ENCODE data around the gene GUCA2A. TPM values are rescaled to one million over a fixed set of nuclear protein-coding genes. Genes with fewer than 3 reads are reported as not detected.

Gene GUCA2A
- total and polyA plus RNA-seq, 2 of the 8 experiments (the other 6 are each of a cell fraction or from before 2014, with no cell fraction given): not detected

DNA sequence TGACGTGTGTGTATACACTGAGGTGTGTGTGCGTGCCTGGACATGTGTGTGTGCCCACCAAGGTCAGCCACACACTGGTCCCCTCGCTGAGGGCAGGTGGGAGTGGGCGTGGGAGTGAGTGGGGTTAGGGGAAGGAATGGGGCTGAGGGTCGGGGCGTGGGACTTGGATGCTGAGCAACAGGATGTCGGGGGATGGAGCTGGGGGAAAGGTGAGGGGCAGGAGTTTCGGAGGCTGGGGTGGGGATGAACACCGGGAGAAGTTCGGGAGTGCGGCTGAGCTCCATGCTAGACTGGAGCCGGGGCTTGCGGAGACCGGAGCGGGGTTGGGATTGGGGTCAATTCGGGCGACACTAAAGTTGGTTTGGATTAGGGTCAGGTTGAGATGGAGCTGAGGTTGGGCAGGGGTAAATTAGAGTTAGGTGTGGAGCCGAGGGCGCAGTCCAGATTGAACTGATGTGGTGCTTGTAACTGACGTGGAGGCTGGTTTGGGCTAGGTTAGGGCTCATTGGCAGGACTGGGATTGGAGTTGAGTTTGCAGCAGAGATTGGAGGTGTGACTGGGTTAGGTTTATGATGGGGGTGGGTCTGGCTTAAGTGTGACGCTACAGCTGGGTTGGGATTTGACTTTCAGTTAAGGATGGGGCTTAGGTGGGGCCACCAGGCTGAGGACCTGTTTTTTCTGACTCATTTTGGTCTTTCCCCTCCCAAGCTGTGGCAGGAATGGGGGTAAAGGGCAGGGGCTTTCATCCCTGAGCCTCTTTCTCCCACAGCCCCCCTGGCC, 3.3 kb upstream of the GUCA2A start:
- CTCF ChIA-PET (ENCODE audit: partially characterized antibody): interaction anchor here (1.1 to 7.9 kb wide), 4 partner anchors 8 to 655 kb away, joined by 3 to 77 read pairs (median 4); no protein-coding TSS in a partner anchor
- TF ChIP-seq, protein P1, sequence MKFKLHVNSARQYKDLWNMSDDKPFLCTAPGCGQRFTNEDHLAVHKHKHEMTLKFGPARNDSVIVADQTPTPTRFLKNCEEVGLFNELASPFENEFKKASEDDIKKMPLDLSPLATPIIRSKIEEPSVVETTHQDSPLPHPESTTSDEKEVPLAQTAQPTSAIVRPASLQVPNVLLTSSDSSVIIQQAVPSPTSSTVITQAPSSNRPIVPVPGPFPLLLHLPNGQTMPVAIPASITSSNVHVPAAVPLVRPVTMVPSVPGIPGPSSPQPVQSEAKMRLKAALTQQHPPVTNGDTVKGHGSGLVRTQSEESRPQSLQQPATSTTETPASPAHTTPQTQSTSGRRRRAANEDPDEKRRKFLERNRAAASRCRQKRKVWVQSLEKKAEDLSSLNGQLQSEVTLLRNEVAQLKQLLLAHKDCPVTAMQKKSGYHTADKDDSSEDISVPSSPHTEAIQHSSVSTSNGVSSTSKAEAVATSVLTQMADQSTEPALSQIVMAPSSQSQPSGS (IDR thresholded peaks at IDR 0.05; ENCODE audit: low read length): no peak
- TF ChIP-seq POU5F1 (IDR thresholded peaks at IDR 0.05; ENCODE audit: low read depth, low read length): no peak
- TF ChIP-seq RNF2 (IDR thresholded peaks at IDR 0.05; ENCODE audit: borderline replicate concordance, low read depth, low read length, missing control alignments, poor library complexity, severe bottlenecking): no peak

More for the DNA sequence above, 3.3 kb upstream of the GUCA2A start:
- Histone ChIP-seq H3K18ac (ENCODE audit: extremely low read depth, low read length) (peak overlapping the region; percentile 10; the same call in 1 of the 2 replicates), H3K27ac (ENCODE audit: low read depth, low read length) (no peak overlapping the region), H4K5ac (ENCODE audit: insufficient read length, low read depth, low read length) (no peak overlapping the region), H3K4me2 (ENCODE audit: insufficient read depth in 1 of 2, low read depth in 2 of 2, low read length in 2 of 2) (no peak overlapping the region), H3K36me3 (ENCODE audit: control insufficient read depth in 2 of 4, insufficient read depth in 4 of 4, low read length in 3 of 4) (no peaks in the 10 kb centered on the region), H3K4me3 (ENCODE audit: extremely low read depth in 1 of 4, insufficient read depth in 2 of 4, low read depth in 3 of 4, low read length in 4 of 4) (no peak overlapping the region), H2BK15ac (ENCODE audit: low read length) (no peak overlapping the region), H3K56ac (replicated peaks; ENCODE audit: insufficient read length, low read depth, low read length) (no peak overlapping the region), H2AK5ac (ENCODE audit: low read depth, low read length) (peak overlapping the region; percentile 75; the same call in 1 of the 2 replicates), H3K9me3 (ENCODE audit: insufficient read depth in 2 of 2, low read depth in 1 of 2, low read length in 1 of 2) (no peaks in the 10 kb centered on the region), H3K27me3 (replicated peaks in 1 of 4; ENCODE audit: control insufficient read depth in 3 of 4, extremely low read depth in 1 of 4, insufficient read depth in 3 of 4, low read length in 3 of 4) (no peaks in the 10 kb centered on the region), H2BK120ac (replicated peaks; ENCODE audit: low read depth, low read length) (no peak overlapping the region), H3K14ac (ENCODE audit: insufficient read length) (no peak overlapping the region), H3K4ac (replicated peaks; ENCODE audit: insufficient read length, low read depth, low read length) (no peak overlapping the region), H3K79me1 (ENCODE audit: low read depth, low read length) (no peaks in the 10 kb centered on the region), H4K91ac (replicated peaks; ENCODE audit: insufficient read length, low read length) (no peak overlapping the region), H3K79me2 (ENCODE audit: control insufficient read depth in 1 of 2, insufficient read depth in 2 of 2, low read length in 2 of 2) (no peaks in the 10 kb centered on the region), H2BK5ac (ENCODE audit: low read depth, low read length) (peak overlapping the region; percentile 52; the same call in 1 of the 2 replicates), H4K8ac (ENCODE audit: extremely low read depth, insufficient read depth, low read length) (no peak overlapping the region), H3K4me1 (replicated peaks in 1 of 4; ENCODE audit: control insufficient read depth in 3 of 4, insufficient read depth in 4 of 4, low read length in 3 of 4) (peaks cover 0 to 9% (median 0%) of the 10 kb centered on the region in 4 experiments; a peak in 1 of 7 replicates), H3K23me2 (ENCODE audit: low read depth, low read length) (peaks cover 3% of the 10 kb centered on the region; the same call in 1 of the 2 replicates), H2BK20ac (ENCODE audit: low read length) (no peak overlapping the region), H3K23ac (ENCODE audit: insufficient read length) (no peak overlapping the region), H4K20me1 (replicated peaks in 1 of 2; ENCODE audit: control insufficient read depth in 1 of 2, insufficient read depth in 2 of 2, low read length in 2 of 2) (no peaks in the 10 kb centered on the region), H2AFZ (ENCODE audit: low read length) (no peak overlapping the region), H3K9ac (replicated peaks in 1 of 4; ENCODE audit: extremely low read depth in 1 of 4, low read depth in 3 of 4, low read length in 3 of 4) (no peak overlapping the region), H2BK12ac (ENCODE audit: low read depth, low read length) (peak overlapping the region; percentile 86)
- DNase-seq (ENCODE audit: low read depth in 1 of 2, low spot score in 2 of 2) (no peak), FAIRE-seq (no peak)
- POLR2A ChIA-PET (ENCODE audit: partially characterized antibody): no interaction called here
- WGBS, 2 experiments (ENCODE audit: extremely low coverage in 1 of 2, insufficient coverage in 1 of 2, insufficient read length in 1 of 2, insufficient replicate concordance in 2 of 2, low coverage in 1 of 2, low lambda C conversion rate in 2 of 2, missing lambda C conversion rate in 1 of 2): 90% methylated on average over 20 of the region's 21 CpGs; no CpG with 5 or more reads in 1 of the 2 experiments

All from H1 (cell line).